Measurements from ENCODE around the gene RNF213. TPM values are rescaled to one million over a fixed set of nuclear protein-coding genes. Genes with fewer than 3 reads are reported as not detected.

RNF213 gene
- total RNA-seq, 2 donors from 2014 or later: 98.8 to 136 TPM

GRCh38 chr17:80264205-80265075, 3.8 kb downstream of the RNF213 start:
- Histone ChIP-seq H3K4me1 (ENCODE audit: control insufficient read depth, insufficient read depth, low read length) (peaks cover 7% of the 10 kb centered on the region), H3K9ac (ENCODE audit: extremely low read depth, low read length, poor library complexity, severe bottlenecking) (no peak overlapping the region), H3K9me3 (ENCODE audit: control insufficient read depth, low read length) (no peaks in the 10 kb centered on the region), H3K27ac (ENCODE audit: low read depth, low read length) (no peak overlapping the region), H3K4me3 (ENCODE audit: low read length) (no peak overlapping the region), H3K36me3 (ENCODE audit: control insufficient read depth, insufficient read depth, low read length) (peaks cover 36% of the 10 kb centered on the region), H3K27me3 (ENCODE audit: control insufficient read depth, insufficient read depth, low read length, poor library complexity, severe bottlenecking) (no peaks in the 10 kb centered on the region)
- 91 to 96% methylated on average over 8 to 19 of the region's 19 CpGs for WGBS, 2 experiments (ENCODE audit: insufficient coverage in 1 of 2, insufficient read length in 1 of 2)
- peak; percentile 44 for DNase-seq
- H3K27me3 Mint-ChIP-seq (ENCODE audit: insufficient read depth): no peaks in the 10 kb centered on the region
- peaks cover 13% of the 10 kb centered on the region for H3K4me1 Mint-ChIP-seq
- H3K27ac Mint-ChIP-seq: no peak overlapping the region
- no peak overlapping the region for H3K4me3 Mint-ChIP-seq
- no peaks in the 10 kb centered on the region for H3K9me3 Mint-ChIP-seq
- TF ChIP-seq, protein P1, sequence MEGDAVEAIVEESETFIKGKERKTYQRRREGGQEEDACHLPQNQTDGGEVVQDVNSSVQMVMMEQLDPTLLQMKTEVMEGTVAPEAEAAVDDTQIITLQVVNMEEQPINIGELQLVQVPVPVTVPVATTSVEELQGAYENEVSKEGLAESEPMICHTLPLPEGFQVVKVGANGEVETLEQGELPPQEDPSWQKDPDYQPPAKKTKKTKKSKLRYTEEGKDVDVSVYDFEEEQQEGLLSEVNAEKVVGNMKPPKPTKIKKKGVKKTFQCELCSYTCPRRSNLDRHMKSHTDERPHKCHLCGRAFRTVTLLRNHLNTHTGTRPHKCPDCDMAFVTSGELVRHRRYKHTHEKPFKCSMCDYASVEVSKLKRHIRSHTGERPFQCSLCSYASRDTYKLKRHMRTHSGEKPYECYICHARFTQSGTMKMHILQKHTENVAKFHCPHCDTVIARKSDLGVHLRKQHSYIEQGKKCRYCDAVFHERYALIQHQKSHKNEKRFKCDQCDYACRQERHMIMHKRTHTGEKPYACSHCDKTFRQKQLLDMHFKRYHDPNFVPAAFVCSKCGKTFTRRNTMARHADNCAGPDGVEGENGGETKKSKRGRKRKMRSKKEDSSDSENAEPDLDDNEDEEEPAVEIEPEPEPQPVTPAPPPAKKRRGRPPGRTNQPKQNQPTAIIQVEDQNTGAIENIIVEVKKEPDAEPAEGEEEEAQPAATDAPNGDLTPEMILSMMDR (conservative IDR thresholded peaks at IDR 0.05): no peak
- peaks cover 25% of the 10 kb centered on the region for H3K36me3 Mint-ChIP-seq (ENCODE audit: low read depth)

GRCh38 chr17:80265205-80266068, 4.8 kb downstream of the RNF213 start:
- peaks cover 41% of the 10 kb centered on the region for H3K36me3 ChIP-seq (ENCODE audit: control insufficient read depth, insufficient read depth, low read length)
- peaks cover 25% of the 10 kb centered on the region for H3K36me3 Mint-ChIP-seq (ENCODE audit: low read depth)

GRCh38 chr17:80267391-80267790, 6.7 kb downstream of the RNF213 start:
- Mint-ChIP-seq H3K9me3 (peaks cover 4% of the 10 kb centered on the region), H3K36me3 (ENCODE audit: low read depth) (peaks cover 29% of the 10 kb centered on the region), H3K4me3 (no peak overlapping the region), H3K4me1 (peaks cover 4% of the 10 kb centered on the region), H3K27ac (no peak overlapping the region), H3K27me3 (ENCODE audit: insufficient read depth) (no peaks in the 10 kb centered on the region)
- no peaks in the 10 kb centered on the region for H3K9me3 ChIP-seq (ENCODE audit: control insufficient read depth, low read length)
- peaks cover 41% of the 10 kb centered on the region for H3K36me3 ChIP-seq (ENCODE audit: control insufficient read depth, insufficient read depth, low read length)
- H3K27ac ChIP-seq (ENCODE audit: low read depth, low read length): no peak overlapping the region
- H3K4me3 ChIP-seq (ENCODE audit: low read length): no peak overlapping the region
- DNase-seq: no peak
- no peaks in the 10 kb centered on the region for H3K27me3 ChIP-seq (ENCODE audit: control insufficient read depth, insufficient read depth, low read length, poor library complexity, severe bottlenecking)
- no peak overlapping the region for H3K9ac ChIP-seq (ENCODE audit: extremely low read depth, low read length, poor library complexity, severe bottlenecking)
- TF ChIP-seq, protein P1 (conservative IDR thresholded peaks at IDR 0.05): no peak
- peaks cover 14% of the 10 kb centered on the region for H3K4me1 ChIP-seq (ENCODE audit: control insufficient read depth, insufficient read depth, low read length)
- 96 to 100% methylated on average over 1 to 3 of the region's 6 CpGs for WGBS, 2 experiments (ENCODE audit: insufficient coverage in 1 of 2, insufficient read length in 1 of 2)

More at GRCh38 chr17:80265205-80266068, 4.8 kb downstream of the RNF213 start:
- Histone ChIP-seq H3K9ac (ENCODE audit: extremely low read depth, low read length, poor library complexity, severe bottlenecking) (no peak overlapping the region), H3K27me3 (ENCODE audit: control insufficient read depth, insufficient read depth, low read length, poor library complexity, severe bottlenecking) (no peaks in the 10 kb centered on the region), H3K4me3 (ENCODE audit: low read length) (no peak overlapping the region), H3K4me1 (ENCODE audit: control insufficient read depth, insufficient read depth, low read length) (peaks cover 16% of the 10 kb centered on the region), H3K9me3 (ENCODE audit: control insufficient read depth, low read length) (no peaks in the 10 kb centered on the region), H3K27ac (ENCODE audit: low read depth, low read length) (no peak overlapping the region)
- no peak overlapping the region for H3K27ac Mint-ChIP-seq
- no peaks in the 10 kb centered on the region for H3K9me3 Mint-ChIP-seq
- no peaks in the 10 kb centered on the region for H3K27me3 Mint-ChIP-seq (ENCODE audit: insufficient read depth)
- H3K4me1 Mint-ChIP-seq: peaks cover 10% of the 10 kb centered on the region
- peak; percentile 45 for DNase-seq
- 90 to 96% methylated on average over 16 to 17 of the region's 17 CpGs for WGBS, 2 experiments (ENCODE audit: insufficient coverage in 1 of 2, insufficient read length in 1 of 2)
- TF ChIP-seq, protein P1 (conservative IDR thresholded peaks at IDR 0.05): no peak
- no peak overlapping the region for H3K4me3 Mint-ChIP-seq
